Raji (cell line): ENCODE results near the gene CLEC1B.

Source experiments
- POLR2A ChIP-seq: IDR thresholded peaks from 2 replicates; pipeline ENCODE4 v1.6.1; 2011; ENCODE audit warnings: low read depth, low read length, control low read depth; ENCODE audit not compliant: insufficient read depth

The CLEC1B gene

GRCh38 chr12:9999016-9999415 lies at the start of gene CLEC1B:
Gene CLEC1B (minus strand): TSS chr12:9999121. CDS start chr12:9999100, 21 bp downstream.
- TF ChIP-seq POLR2A: no peak

- no peak for TF ChIP-seq POLR2A
These were observed 49.6 kb upstream of the CLEC1B start for GRCh38 chr12:10048526-10048925.

- no peak for TF ChIP-seq POLR2A
These were observed 43.2 kb upstream of the CLEC1B start for GRCh38 chr12:10042167-10042566.

- no peak for TF ChIP-seq POLR2A
These were observed 35.0 kb upstream of the CLEC1B start for GRCh38 chr12:10033783-10034545.

- no peak for TF ChIP-seq POLR2A
These were observed 32.9 kb upstream of the CLEC1B start for GRCh38 chr12:10031771-10032175.

DNA sequence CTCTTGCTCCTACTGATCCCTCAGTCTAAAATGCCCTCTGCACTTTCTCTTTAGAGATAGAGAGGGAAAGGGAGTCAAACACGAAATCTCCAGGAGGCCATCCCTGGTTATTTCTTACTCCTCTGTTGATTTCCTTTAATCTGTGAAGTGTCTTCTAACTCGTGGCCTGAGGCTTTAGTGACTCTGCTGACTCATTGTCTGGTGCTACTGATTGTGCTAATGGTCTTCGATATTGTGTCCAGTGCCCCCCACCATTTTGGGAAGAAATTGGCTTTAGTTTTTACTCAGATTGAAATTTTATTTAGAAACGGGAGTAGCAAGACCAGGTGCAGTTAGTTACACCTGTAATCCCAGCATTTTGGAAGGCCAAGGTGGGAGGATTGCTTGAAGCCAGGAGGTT lies 32.4 kb upstream of the CLEC1B start:
- no peak for TF ChIP-seq POLR2A

GRCh38 chr12:10030446-10030845 lies 31.5 kb upstream of the CLEC1B start, which contains the start of gene CLEC9A:
Gene CLEC9A (plus strand): TSS chr12:10030682. CDS start chr12:10052688, 22,006 bp downstream.
- TF ChIP-seq POLR2A: no peak

DNA sequence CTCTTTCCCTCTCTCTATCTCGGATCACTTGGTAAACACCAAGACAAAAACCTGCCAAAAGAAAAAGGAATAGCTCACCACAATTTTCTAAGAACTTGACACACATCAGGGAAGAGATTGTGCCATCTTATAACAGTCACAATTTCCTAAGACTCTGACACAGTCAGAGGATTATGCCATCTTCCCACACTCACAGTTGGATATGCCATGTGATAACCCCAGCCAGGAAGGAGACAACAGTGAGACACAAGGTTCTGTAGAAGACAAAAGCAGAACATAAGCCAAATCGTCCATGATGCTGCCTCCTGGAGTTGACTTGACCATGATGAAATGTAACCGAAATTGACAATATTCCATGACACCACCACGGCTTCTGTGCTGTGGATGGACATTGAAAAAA lies 28.8 kb upstream of the CLEC1B start:
- TF ChIP-seq POLR2A: no peak

DNA sequence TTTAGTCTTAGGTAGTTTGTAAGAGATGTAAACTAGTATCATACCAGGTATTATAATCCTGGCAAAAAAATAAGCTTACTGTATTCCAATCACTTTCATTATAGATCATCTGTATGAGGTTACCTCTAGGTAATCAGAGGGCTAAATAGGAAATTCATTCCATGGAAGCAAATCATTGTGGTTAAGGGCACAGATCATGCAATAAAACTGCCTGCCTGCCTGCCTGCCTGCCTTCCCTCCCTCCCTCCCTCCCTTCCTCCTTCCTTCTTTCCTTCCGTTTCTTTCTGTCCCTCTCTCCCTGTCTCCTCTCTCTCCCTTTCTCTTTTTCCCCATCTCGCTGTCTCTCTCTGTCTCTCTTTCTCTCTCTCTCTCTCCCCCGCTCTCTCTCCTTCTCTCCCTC lies 28.4 kb upstream of the CLEC1B start:
- no peak for TF ChIP-seq POLR2A

- no peak for TF ChIP-seq POLR2A
These were observed 26.3 kb upstream of the CLEC1B start for GRCh38 chr12:10025236-10025635.

DNA sequence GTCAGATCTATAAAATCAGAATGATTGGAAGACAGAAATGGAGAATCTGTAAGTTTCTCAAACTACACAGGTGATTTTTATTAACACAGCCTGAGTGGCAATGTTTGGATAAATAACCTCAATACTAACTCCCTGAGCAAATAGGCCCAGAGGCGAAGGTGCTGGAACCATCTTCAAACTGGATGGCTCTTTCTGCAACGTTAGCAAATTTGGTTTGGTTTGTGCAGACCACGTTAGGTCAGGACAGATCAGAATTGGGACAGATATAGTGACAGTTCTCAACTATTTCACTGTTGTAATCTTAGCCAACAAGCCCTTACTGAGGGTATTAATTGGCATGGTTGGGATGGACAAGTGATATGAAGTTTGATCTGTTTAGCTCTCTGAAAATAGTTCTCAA lies 22.4 kb upstream of the CLEC1B start:
- no peak for TF ChIP-seq POLR2A

- TF ChIP-seq POLR2A: no peak
These were observed 19.5 kb upstream of the CLEC1B start for GRCh38 chr12:10018386-10018785.

- no peak for TF ChIP-seq POLR2A
These were observed 18.0 kb upstream of the CLEC1B start for GRCh38 chr12:10016881-10017280.

DNA sequence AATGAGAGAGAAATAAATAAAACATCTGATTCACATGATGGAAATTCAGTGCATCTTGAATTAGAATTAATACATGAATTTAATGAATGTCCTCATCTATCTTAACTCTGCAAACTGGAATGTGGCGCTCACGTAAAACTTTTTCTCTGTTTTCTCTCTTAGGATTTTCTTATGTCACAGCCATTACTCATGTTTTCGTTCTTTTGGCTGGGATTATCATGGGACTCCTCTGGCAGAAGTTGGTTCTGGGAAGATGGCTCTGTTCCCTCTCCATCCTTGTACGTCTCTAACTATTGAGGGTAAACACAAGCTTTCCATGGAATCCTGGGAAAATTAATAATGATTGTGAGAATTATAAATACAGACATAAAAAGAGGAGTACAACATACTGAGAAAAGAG lies 16.5 kb upstream of the CLEC1B start:
- TF ChIP-seq POLR2A: no peak

- TF ChIP-seq POLR2A: no peak
These were observed 13.9 kb upstream of the CLEC1B start for GRCh38 chr12:10012630-10013330.

GRCh38 chr12:10001171-10001776 lies 2.4 kb upstream of the CLEC1B start:
- TF ChIP-seq POLR2A: no peak

DNA sequence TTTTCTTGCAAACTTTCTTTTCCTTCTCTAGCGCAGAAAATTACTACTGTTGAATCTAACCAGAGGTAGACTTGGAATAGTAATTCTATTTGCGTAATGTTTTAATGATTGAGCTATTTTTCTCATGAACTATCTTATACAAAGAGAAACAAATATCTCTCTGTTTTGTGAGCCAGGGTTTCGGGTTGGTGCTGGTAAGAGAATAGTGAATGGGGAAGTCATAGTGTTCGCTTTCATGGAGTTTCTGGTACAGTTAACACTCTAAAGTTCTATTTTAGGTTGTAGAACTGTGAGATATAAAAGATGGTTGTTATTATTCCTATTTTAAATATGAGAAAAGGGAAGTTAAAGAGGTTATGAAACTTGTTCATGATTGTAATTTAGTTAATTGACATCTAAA lies 6.6 kb downstream of the CLEC1B start:
- no peak for TF ChIP-seq POLR2A

- no peak for TF ChIP-seq POLR2A
These were observed 7.0 kb downstream of the CLEC1B start for GRCh38 chr12:9991876-9992275.
